Smooth muscle cell (in vitro differentiated cells): ENCODE results near the gene TBC1D7. TPM values are rescaled to one million over a fixed set of nuclear protein-coding genes. Genes with fewer than 3 reads are reported as not detected.
A peak's percentile ranks its signal among the peaks of the same experiment; 100 is the strongest.

Experiments
- DNase-seq: peaks from one replicate; lab custom pipeline; 2025; ENCODE audit not compliant: unreplicated experiment; lab: John Stamatoyannopoulos, UW
- H2AFZ ChIP-seq: fragments of 200-600 bp; sonication (generic); 2 replicates; pipeline ENCODE4 v1.6.0; 2016; ENCODE audit warnings: antibody characterized with exemption, low read depth, mild to moderate bottlenecking
- H3F3A ChIP-seq: fragments of 200-600 bp; sonication (generic); 2 replicates; pipeline ENCODE4 v1.6.0; 2017; ENCODE audit warnings: antibody characterized with exemption, low read depth
- H3K27ac ChIP-seq: fragments of 200-600 bp; sonication (generic); 2 replicates; pipeline ENCODE4 v1.5.1; 2016; ENCODE audit warnings: low read depth, mild to moderate bottlenecking
- H3K27me3 ChIP-seq: fragments of 200-600 bp; sonication (generic); 2 replicates; pipeline ENCODE4 v1.6.1; 2016; ENCODE audit warnings: low read depth, mild to moderate bottlenecking
- H3K36me3 ChIP-seq: fragments of 200-600 bp; sonication (generic); 2 replicates; pipeline ENCODE4 v1.5.1; 2016; ENCODE audit warnings: low read depth
- H3K4me1 ChIP-seq: fragments of 200-600 bp; sonication (generic); 2 replicates; pipeline ENCODE4 v1.5.1; 2016; ENCODE audit warnings: low read depth
- H3K4me2 ChIP-seq: fragments of 200-600 bp; sonication (generic); 2 replicates; pipeline ENCODE4 v1.6.0; 2016; ENCODE audit warnings: mild to moderate bottlenecking
- H3K4me3 ChIP-seq: fragments of 200-600 bp; sonication (generic); 2 replicates; pipeline ENCODE4 v1.5.1; 2016; ENCODE audit warnings: mild to moderate bottlenecking
- H3K79me2 ChIP-seq: fragments of 200-600 bp; sonication (generic); 2 replicates; pipeline ENCODE4 v1.6.0; 2016; ENCODE audit warnings: low read depth, mild to moderate bottlenecking
- H3K9ac ChIP-seq: fragments of 200-600 bp; sonication (generic); 2 replicates; pipeline ENCODE4 v1.6.0; 2016; ENCODE audit warnings: low read depth
- H3K9me3 ChIP-seq: fragments of 200-600 bp; sonication (generic); replicated peaks from 2 replicates; pipeline ENCODE4 v1.5.1; 2016; ENCODE audit warnings: low read depth
- H4K20me1 ChIP-seq: fragments of 200-600 bp; sonication (generic); 2 replicates; pipeline ENCODE4 v1.6.0; 2016; ENCODE audit warnings: low read depth
- WGBS: methylation state at CpG from one replicate; pipeline ENCODE4 v1.1.7; 2016; ENCODE audit warnings: low lambda C conversion rate; 5-methylcytosine and 5-hydroxymethylcytosine counted together
- polyA plus RNA-seq: library from polyadenylated mRNA; unstranded; fragments of >200 nt; fragmentation: Nextera tagmentation; extraction: Ambion mirVana; gene quantifications from 2 replicates; pipeline ENCODE4 v1.2.1, GENCODE V29; 2016
- total RNA-seq: library from RNA; depleted of rRNA; stranded (reverse); fragments of >200 nt; gene quantifications from 2 replicates; pipeline ENCODE4 v1.2.3, GENCODE V29; 2014
- TF ChIP-seq, protein P1 (sequence below): fragments of 200-600 bp; sonication (generic); IDR thresholded peaks from 2 replicates; pipeline ENCODE4 v1.5.1; 2017; ENCODE audit warnings: borderline replicate concordance, mild to moderate bottlenecking, antibody characterized with exemption; ENCODE audit not compliant: insufficient read depth, poor library complexity, severe bottlenecking

Gene TBC1D7
- total and polyA plus RNA-seq, 2 experiments from 2014 or later, result 21.1 to 39.6 TPM

DNA sequence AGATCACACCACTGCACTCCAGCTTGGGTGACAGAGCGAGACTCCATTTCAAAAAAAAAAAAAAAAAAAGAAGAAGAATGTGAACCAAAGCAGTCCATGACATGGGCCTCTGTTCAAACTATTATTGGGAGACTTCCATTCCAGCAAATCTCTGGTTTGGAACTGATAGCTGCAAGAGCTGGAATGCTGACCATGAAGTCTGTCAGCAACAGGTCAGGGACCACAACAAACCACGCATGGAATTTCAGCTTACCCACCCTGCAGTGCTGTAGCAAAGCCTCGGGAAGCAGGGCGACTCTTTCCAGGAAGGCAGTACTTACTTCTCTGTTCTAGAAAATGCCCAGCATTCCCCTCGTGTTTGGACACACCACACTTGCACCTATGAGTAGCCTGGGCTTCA lies 34.1 kb upstream of the TBC1D7 start:
- H3K4me1 ChIP-seq, result peaks cover 21% of the 10 kb centered on the region
- H3K27me3 ChIP-seq, result no peaks in the 10 kb centered on the region
- no peak overlapping the region for H3K9ac ChIP-seq
- 58% methylated on average over 5 of the region's 5 CpGs for WGBS
- no peak overlapping the region for H2AFZ ChIP-seq
- no peak overlapping the region for H3K4me3 ChIP-seq
- no peaks in the 10 kb centered on the region for H3K9me3 ChIP-seq
- H3K79me2 ChIP-seq, result no peaks in the 10 kb centered on the region
- TF ChIP-seq, protein P1, sequence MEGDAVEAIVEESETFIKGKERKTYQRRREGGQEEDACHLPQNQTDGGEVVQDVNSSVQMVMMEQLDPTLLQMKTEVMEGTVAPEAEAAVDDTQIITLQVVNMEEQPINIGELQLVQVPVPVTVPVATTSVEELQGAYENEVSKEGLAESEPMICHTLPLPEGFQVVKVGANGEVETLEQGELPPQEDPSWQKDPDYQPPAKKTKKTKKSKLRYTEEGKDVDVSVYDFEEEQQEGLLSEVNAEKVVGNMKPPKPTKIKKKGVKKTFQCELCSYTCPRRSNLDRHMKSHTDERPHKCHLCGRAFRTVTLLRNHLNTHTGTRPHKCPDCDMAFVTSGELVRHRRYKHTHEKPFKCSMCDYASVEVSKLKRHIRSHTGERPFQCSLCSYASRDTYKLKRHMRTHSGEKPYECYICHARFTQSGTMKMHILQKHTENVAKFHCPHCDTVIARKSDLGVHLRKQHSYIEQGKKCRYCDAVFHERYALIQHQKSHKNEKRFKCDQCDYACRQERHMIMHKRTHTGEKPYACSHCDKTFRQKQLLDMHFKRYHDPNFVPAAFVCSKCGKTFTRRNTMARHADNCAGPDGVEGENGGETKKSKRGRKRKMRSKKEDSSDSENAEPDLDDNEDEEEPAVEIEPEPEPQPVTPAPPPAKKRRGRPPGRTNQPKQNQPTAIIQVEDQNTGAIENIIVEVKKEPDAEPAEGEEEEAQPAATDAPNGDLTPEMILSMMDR, result no peak
- DNase-seq, result no peak
- H4K20me1 ChIP-seq, result no peaks in the 10 kb centered on the region
- peaks cover 7% of the 10 kb centered on the region for H3F3A ChIP-seq
- H3K36me3 ChIP-seq, result no peaks in the 10 kb centered on the region
- H3K27ac ChIP-seq, result no peak overlapping the region
- peak overlapping the region; percentile 6 for H3K4me2 ChIP-seq

DNA sequence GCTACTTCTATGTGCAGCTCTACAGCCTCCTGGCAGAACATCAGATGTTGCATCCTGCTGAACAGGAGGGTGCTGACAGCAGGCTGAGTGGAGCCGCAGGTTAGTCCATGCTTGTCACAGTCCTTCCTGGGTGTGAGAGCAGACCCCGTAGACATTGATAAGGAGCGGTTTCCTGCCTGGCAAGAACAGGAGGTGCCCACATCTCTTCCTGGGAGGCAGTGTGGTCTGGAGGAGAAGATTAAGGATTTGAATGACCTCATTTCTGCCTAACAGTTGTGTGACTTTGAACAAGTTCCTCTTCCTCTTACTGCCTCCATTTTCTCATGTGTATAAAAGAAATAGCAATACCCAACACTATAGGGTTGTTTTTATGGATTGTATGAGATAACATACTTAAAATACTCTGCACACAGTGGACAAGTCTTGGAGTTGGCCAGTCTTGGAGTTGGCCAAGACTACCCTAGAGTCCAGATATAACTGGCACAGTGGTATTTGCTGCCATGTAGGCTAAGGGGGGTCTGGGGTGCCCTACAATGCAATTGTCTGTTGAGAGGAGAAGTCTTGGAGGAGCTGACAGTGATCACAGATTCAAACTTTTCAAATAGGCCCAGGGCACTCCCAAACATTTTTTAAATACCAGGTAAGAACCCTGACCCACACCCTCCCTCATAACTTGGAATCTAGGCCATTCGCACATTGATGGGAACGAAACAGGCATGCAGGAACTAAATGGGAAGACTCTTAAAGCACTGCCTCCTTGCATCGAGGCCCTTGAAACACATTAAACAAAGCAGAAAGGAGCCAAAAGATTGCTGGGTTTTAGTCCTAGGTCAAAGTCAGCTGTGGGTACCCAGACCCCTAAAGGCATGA lies 32.6 kb upstream of the TBC1D7 start:
- Histone ChIP-seq H3K4me2 (peak overlapping the region; percentile 18), H4K20me1 (no peaks in the 10 kb centered on the region), H3K36me3 (no peaks in the 10 kb centered on the region), H3K27me3 (no peaks in the 10 kb centered on the region), H2AFZ (no peak overlapping the region), H3K4me3 (no peak overlapping the region), H3F3A (peaks cover 18% of the 10 kb centered on the region), H3K9ac (no peak overlapping the region), H3K27ac (no peak overlapping the region), H3K79me2 (no peaks in the 10 kb centered on the region), H3K4me1 (peaks cover 21% of the 10 kb centered on the region), H3K9me3 (no peaks in the 10 kb centered on the region)
- no peak for DNase-seq
- TF ChIP-seq, protein P1, result no peak
- 59% methylated on average over 6 of the region's 6 CpGs for WGBS

DNA sequence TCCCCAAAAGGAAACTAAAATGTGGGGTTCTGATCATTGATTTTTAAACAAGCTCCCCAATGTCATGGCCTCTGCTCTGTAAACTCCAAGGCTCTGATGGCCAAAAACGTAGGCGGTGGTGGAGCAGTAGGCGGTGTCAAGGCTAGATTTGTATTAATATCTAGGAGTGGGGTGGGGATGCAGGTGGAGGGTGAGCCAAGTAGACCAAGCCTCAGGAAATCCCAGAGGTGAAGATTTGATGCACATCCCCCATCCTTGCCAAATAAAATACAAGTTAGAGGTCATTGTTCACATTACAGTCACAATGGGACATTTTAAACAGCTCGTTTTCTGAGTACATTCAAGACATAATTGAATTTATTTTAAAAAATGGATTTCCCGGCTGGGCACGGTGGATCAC lies 30.9 kb upstream of the TBC1D7 start:
- TF ChIP-seq, protein P1, result no peak
- Histone ChIP-seq H3K36me3 (no peaks in the 10 kb centered on the region), H3K79me2 (no peaks in the 10 kb centered on the region), H2AFZ (no peak overlapping the region), H3K9me3 (no peaks in the 10 kb centered on the region), H4K20me1 (no peaks in the 10 kb centered on the region), H3K27me3 (no peaks in the 10 kb centered on the region), H3F3A (peaks cover 30% of the 10 kb centered on the region), H3K27ac (no peak overlapping the region), H3K9ac (no peak overlapping the region), H3K4me2 (no peak overlapping the region), H3K4me3 (no peak overlapping the region), H3K4me1 (peaks cover 35% of the 10 kb centered on the region)
- 97% methylated on average over 6 of the region's 6 CpGs for WGBS
- no peak for DNase-seq

DNA sequence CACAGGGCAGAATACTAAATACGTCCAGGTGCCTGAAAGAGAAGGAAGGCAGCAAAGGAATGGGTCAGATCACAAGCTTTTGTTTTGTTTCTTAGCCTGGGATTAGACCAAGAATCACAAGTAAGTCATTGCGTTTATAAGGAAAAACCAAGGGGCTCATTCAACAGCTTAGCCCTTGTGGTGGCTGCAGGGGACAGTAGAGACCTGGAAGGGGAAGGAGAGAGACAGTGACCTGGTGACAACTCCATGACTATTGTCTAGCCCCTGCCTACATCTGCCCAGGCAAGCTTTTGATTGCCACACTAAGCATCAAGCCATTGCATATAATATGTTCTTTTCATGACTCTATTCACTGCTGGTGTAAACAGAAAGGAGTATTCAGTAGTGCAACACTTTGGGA lies 30.2 kb upstream of the TBC1D7 start:
- H2AFZ ChIP-seq, result no peak overlapping the region
- WGBS, result 81% methylated on average over 2 of the region's 2 CpGs
- no peaks in the 10 kb centered on the region for H3K9me3 ChIP-seq
- H3K27me3 ChIP-seq, result no peaks in the 10 kb centered on the region
- H3K4me2 ChIP-seq, result no peak overlapping the region
- no peak overlapping the region for H3K4me3 ChIP-seq
- H4K20me1 ChIP-seq, result no peaks in the 10 kb centered on the region
- H3K9ac ChIP-seq, result no peak overlapping the region
- peaks cover 35% of the 10 kb centered on the region for H3F3A ChIP-seq
- no peaks in the 10 kb centered on the region for H3K79me2 ChIP-seq
- H3K4me1 ChIP-seq, result peaks cover 42% of the 10 kb centered on the region
- H3K27ac ChIP-seq, result no peak overlapping the region
- TF ChIP-seq, protein P1, result no peak
- H3K36me3 ChIP-seq, result no peaks in the 10 kb centered on the region
- no peak for DNase-seq
